ENCODE data around the gene SLAMF7.

GRCh38 chr1:160741092-160741501 lies 2.0 kb downstream of the SLAMF7 start:
- TF ChIP-seq, protein P1, sequence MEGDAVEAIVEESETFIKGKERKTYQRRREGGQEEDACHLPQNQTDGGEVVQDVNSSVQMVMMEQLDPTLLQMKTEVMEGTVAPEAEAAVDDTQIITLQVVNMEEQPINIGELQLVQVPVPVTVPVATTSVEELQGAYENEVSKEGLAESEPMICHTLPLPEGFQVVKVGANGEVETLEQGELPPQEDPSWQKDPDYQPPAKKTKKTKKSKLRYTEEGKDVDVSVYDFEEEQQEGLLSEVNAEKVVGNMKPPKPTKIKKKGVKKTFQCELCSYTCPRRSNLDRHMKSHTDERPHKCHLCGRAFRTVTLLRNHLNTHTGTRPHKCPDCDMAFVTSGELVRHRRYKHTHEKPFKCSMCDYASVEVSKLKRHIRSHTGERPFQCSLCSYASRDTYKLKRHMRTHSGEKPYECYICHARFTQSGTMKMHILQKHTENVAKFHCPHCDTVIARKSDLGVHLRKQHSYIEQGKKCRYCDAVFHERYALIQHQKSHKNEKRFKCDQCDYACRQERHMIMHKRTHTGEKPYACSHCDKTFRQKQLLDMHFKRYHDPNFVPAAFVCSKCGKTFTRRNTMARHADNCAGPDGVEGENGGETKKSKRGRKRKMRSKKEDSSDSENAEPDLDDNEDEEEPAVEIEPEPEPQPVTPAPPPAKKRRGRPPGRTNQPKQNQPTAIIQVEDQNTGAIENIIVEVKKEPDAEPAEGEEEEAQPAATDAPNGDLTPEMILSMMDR (IDR thresholded peaks at IDR 0.05) = no peak
- TF ChIP-seq ZFX (IDR thresholded peaks at IDR 0.05; ENCODE audit: borderline replicate concordance) = no peak

All from 22Rv1 (cell line).